ENCODE measurements around the gene DAAM1.

DNA sequence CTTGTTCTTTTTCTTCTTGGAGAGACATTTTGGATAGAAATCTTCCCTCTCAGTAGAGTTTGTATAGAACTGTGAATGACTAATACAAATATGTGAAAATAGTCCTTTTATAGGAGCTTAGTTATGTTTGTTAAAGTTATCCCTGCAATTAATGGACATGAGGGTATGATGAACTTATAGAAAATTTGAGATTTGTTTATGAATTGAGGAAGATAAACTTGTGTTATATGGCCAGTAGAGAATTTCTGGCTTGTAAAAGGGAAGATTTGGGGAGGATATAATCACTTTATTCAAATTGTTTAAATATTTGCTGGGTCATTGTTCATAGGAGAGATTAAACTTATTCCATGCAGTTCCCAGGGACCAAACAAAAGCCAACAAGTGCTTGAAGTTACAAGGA is 119.6 kb downstream of the DAAM1 start:
- TF ChIP-seq, protein P1, sequence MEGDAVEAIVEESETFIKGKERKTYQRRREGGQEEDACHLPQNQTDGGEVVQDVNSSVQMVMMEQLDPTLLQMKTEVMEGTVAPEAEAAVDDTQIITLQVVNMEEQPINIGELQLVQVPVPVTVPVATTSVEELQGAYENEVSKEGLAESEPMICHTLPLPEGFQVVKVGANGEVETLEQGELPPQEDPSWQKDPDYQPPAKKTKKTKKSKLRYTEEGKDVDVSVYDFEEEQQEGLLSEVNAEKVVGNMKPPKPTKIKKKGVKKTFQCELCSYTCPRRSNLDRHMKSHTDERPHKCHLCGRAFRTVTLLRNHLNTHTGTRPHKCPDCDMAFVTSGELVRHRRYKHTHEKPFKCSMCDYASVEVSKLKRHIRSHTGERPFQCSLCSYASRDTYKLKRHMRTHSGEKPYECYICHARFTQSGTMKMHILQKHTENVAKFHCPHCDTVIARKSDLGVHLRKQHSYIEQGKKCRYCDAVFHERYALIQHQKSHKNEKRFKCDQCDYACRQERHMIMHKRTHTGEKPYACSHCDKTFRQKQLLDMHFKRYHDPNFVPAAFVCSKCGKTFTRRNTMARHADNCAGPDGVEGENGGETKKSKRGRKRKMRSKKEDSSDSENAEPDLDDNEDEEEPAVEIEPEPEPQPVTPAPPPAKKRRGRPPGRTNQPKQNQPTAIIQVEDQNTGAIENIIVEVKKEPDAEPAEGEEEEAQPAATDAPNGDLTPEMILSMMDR (IDR thresholded peaks at IDR 0.05): no peak
- no peak for TF ChIP-seq POLR2A (IDR thresholded peaks at IDR 0.05)
